HepG2 (cell line): ENCODE data around the gene ZNF414. TPM values are rescaled to one million over a fixed set of nuclear protein-coding genes. Genes with fewer than 3 reads are reported as not detected.

Experiments
- CBX2 ChIP-seq, 2 experiments: fragments of 200-600 bp in 1 of 2; sonication (generic); formaldehyde crosslinking in 1 of 2; IDR thresholded peaks; 2 replicates each; pipeline versions ENCODE4 v1.7.0 to v1.8.1; 2018 to 2022; ENCODE audit warnings: low read depth in 2 of 2, low read length in 1 of 2, mild to moderate bottlenecking in 1 of 2, missing genetic modification reagents in 1 of 2
- ELF3 ChIP-seq: IDR thresholded peaks from 2 replicates; pipeline ENCODE4 v1.6.1; 2016; ENCODE audit warnings: missing genetic modification reagents, missing compliant biosample characterization
- ESRRA ChIP-seq: sonication (generic); formaldehyde crosslinking; IDR thresholded peaks from 2 replicates; pipeline ENCODE4 v1.5.1; 2020; ENCODE audit warnings: mild to moderate bottlenecking, low read depth, missing genetic modification reagents
- JDP2 ChIP-seq: sonication (generic); formaldehyde crosslinking; IDR thresholded peaks from 2 replicates; pipeline ENCODE4 v1.8.1; 2022; ENCODE audit warnings: missing genetic modification reagents, borderline replicate concordance
- MBNL3 ChIP-seq: fragments of 250-450 bp; sonication (Bioruptor Pico); conservative IDR thresholded peaks from 2 replicates; pipeline ENCODE4 v1.8.0; 2022; ENCODE audit warnings: mild to moderate bottlenecking, inconsistent platforms
- SRSF9 ChIP-seq: fragments of 200-400 bp; formaldehyde crosslinking; IDR thresholded peaks from 2 replicates; pipeline ENCODE4 v1.6.1; 2018; ENCODE audit warnings: borderline replicate concordance, mild to moderate bottlenecking, low read depth, low read length; ENCODE audit not compliant: insufficient read depth, poor library complexity, severe bottlenecking
- STAT6 ChIP-seq: sonication (generic); formaldehyde crosslinking; IDR thresholded peaks from 2 replicates; pipeline ENCODE4 v1.4.0; 2020; ENCODE audit warnings: missing genetic modification reagents, mild to moderate bottlenecking, borderline replicate concordance
- YEATS2 ChIP-seq: sonication (generic); formaldehyde crosslinking; IDR thresholded peaks from 2 replicates; pipeline ENCODE4 v1.4.0; 2020; ENCODE audit warnings: missing genetic modification reagents, borderline replicate concordance
- ZBTB7A ChIP-seq: sonication (generic); formaldehyde crosslinking; IDR thresholded peaks from 2 replicates; pipeline ENCODE4 v1.8.0; 2022; ENCODE audit warnings: mild to moderate bottlenecking, missing genetic modification reagents
- ZNF263 ChIP-seq: sonication (generic); formaldehyde crosslinking; IDR thresholded peaks from 2 replicates; pipeline ENCODE4 v1.4.0; 2020; ENCODE audit warnings: missing genetic modification reagents
- ZNF362 ChIP-seq: sonication (generic); formaldehyde crosslinking; IDR thresholded peaks from 2 replicates; pipeline ENCODE4 v1.4.0; 2020; ENCODE audit warnings: missing genetic modification reagents, mild to moderate bottlenecking, borderline replicate concordance
- ZNF367 ChIP-seq: sonication (generic); formaldehyde crosslinking; IDR thresholded peaks from 2 replicates; pipeline ENCODE4 v1.4.0; 2020; ENCODE audit warnings: missing genetic modification reagents, borderline replicate concordance
- ZNF556 ChIP-seq: sonication (generic); formaldehyde crosslinking; IDR thresholded peaks from 2 replicates; pipeline ENCODE4 v1.4.0; 2020; ENCODE audit warnings: mild to moderate bottlenecking, missing genetic modification reagents, borderline replicate concordance
- ZNF687 ChIP-seq: sonication (generic); formaldehyde crosslinking; IDR thresholded peaks from 2 replicates; pipeline ENCODE4 v1.5.1; 2020; ENCODE audit warnings: mild to moderate bottlenecking, missing genetic modification reagents, moderate library complexity
- ZNF710 ChIP-seq: sonication (generic); formaldehyde crosslinking; IDR thresholded peaks from 2 replicates; pipeline ENCODE4 v1.5.0; 2020; ENCODE audit warnings: mild to moderate bottlenecking, missing genetic modification reagents, borderline replicate concordance
- polyA plus RNA-seq, 8 experiments: library from polyadenylated mRNA; depleted of rRNA in 3 of 8; stranded (reverse) in 7 of 8; unstranded in 1 of 8; fragments of >200 nt; fragmentation: Illumina TruSeq in 4 of 8; extraction: Trizol in 4 of 8; gene quantifications; 2 replicates each; pipeline versions ENCODE4 v1.2.1 to v1.2.3, GENCODE V29; 2011 to 2016; ENCODE audit warnings: low read depth in 4 of 8, missing spikeins in 1 of 8, mixed read lengths in 1 of 8; ENCODE audit not compliant: insufficient read depth in 1 of 8
- total RNA-seq, 5 experiments: library from RNA; depleted of rRNA; stranded (reverse); fragments of >200 nt; fragmentation: Illumina TruSeq; extraction: Trizol; gene quantifications; 2 replicates each; pipeline ENCODE4 v1.2.3, GENCODE V29; 2016; ENCODE audit warnings: low read depth in 1 of 5

ZNF414 gene
- total and polyA plus RNA-seq, 2 of the 13 experiments (the other 11 are each of a cell fraction or from before 2014, with no cell fraction given): 2.5 to 4.0 TPM

GRCh38 chr19:8513687-8514504 is at the start of gene ZNF414 (continued):
- TF ChIP-seq ZNF687 (CRISPR knock-in tag) (peak; percentile 87), ESRRA (no peak; the same call in 1 of the 2 replicates), ZBTB7A (CRISPR knock-in tag) (0 out of 2 replicates have a peak, but pooled peaks have one; percentile 45), ELF3 (0 out of 2 replicates have a peak, but pooled peaks have one; percentile 20), MBNL3 (CRISPR knock-in tag) (no peak), ZNF263 (CRISPR knock-in tag) (peak; percentile 71), YEATS2 (CRISPR knock-in tag) (peak; percentile 45), SRSF9 (no peak), ZNF710 (peak; percentile 58; the same call in 1 of the 2 replicates), ZNF556 (0 out of 2 replicates have a peak, but pooled peaks have one; percentile 25), JDP2 (no peak), STAT6 (CRISPR knock-in tag) (no peak; the same call in 1 of the 2 replicates), ZNF367 (CRISPR knock-in tag) (0 out of 2 replicates have a peak, but pooled peaks have one; percentile 56), ZNF362 (CRISPR knock-in tag) (no peak), CBX2 (IDR thresholded peaks at IDR 0.05; ENCODE audit: low read depth, low read length) (no peak), CBX2 (CRISPR knock-in tag; IDR thresholded peaks at IDR 0.05; ENCODE audit: low read depth) (peak; percentile 64; the same call in 1 of the 2 replicates)
